ENCODE results near the gene NRL.

NRL gene

GRCh38 chr14:24132976-24133375, 18.2 kb upstream of the NRL start:
- DNase-seq (ENCODE audit: low spot score) = no peak
- no peak overlapping the region for H3K18ac ChIP-seq (ENCODE audit: low read length)
- no peak overlapping the region for H3K4me2 ChIP-seq (ENCODE audit: insufficient read depth, low read length, poor library complexity, severe bottlenecking)
- H2AFZ ChIP-seq (ENCODE audit: low read length) = no peak overlapping the region
- no peak overlapping the region for H2AK5ac ChIP-seq (ENCODE audit: low read depth, low read length)
- no peak overlapping the region for H4K8ac ChIP-seq (ENCODE audit: low read depth, low read length)
- no peaks in the 10 kb centered on the region for H3K27me3 ChIP-seq (ENCODE audit: control insufficient read depth in 3 of 3, insufficient read depth in 3 of 3, low read depth in 1 of 3, low read length in 3 of 3)
- no peak overlapping the region for H3K4ac ChIP-seq (ENCODE audit: low read length)
- H4K91ac ChIP-seq (ENCODE audit: low read depth, low read length, poor library complexity) = no peak overlapping the region
- no peak overlapping the region for H2BK15ac ChIP-seq (ENCODE audit: low read length)
- no peak overlapping the region for H3K4me3 ChIP-seq (ENCODE audit: low read length in 2 of 2)
- no peaks in the 10 kb centered on the region for H3K9me3 ChIP-seq (replicated peaks in 1 of 2; ENCODE audit: control insufficient read depth in 2 of 2, insufficient read depth in 1 of 2, low read depth in 1 of 2, low read length in 2 of 2)
- WGBS, 2 donors (ENCODE audit: extremely low coverage in 2 of 2, insufficient read length in 2 of 2, insufficient replicate concordance in 1 of 2) = no CpG with 5 or more reads among the region's 2 CpGs
- no peak overlapping the region for H2BK120ac ChIP-seq (ENCODE audit: low read depth, low read length)
- H3K27ac ChIP-seq (replicated peaks; ENCODE audit: low read length) = no peak overlapping the region
- H3K9ac ChIP-seq (ENCODE audit: low read depth, low read length, poor library complexity) = no peak overlapping the region
- H2BK5ac ChIP-seq (ENCODE audit: low read length) = no peak overlapping the region
- peaks cover 5 to 10% of the 10 kb centered on the region in 2 donors for H3K36me3 ChIP-seq (replicated peaks in 1 of 2; ENCODE audit: control insufficient read depth in 2 of 2, insufficient read depth in 2 of 2, low read length in 2 of 2)
- H3K23ac ChIP-seq (ENCODE audit: low read depth, low read length, poor library complexity) = no peak overlapping the region
- H3K4me1 ChIP-seq (ENCODE audit: control insufficient read depth in 2 of 2, insufficient read depth in 1 of 2, low read depth in 1 of 2, low read length in 2 of 2) = peaks cover 9 to 10% of the 10 kb centered on the region in 2 donors
- H3K79me1 ChIP-seq (ENCODE audit: low read depth, low read length) = no peaks in the 10 kb centered on the region
- no peak overlapping the region for H3K14ac ChIP-seq (ENCODE audit: low read length)
- H2BK12ac ChIP-seq (ENCODE audit: low read length) = no peak overlapping the region

DNA sequence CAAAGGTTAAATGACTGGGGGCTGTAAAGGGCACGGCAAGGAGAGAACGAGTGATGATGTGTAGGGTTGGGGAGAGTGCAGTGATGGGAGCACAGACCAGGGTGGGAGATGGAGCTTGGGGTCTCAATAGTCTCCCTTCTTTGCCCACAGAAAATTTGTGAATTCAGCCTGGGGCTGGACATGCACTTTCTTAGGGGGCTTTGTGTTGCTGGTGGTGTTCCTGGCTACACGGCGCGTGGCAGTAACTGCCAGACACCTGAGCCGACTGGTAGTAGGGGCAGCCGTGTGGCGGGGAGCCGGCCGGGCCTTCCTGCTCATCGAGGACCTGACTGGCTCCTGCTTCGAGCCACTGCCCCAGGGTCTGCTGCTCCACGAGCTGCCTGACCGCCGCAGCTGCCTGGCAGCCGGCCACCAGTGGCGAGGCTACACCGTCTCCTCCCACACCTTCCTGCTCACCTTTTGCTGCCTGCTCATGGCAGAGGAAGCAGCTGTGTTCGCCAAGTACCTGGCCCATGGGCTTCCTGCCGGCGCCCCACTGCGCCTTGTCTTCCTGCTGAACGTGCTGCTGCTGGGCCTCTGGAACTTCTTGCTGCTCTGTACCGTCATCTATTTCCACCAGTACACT, 17.4 kb upstream of the NRL start:
- H3K27ac ChIP-seq (replicated peaks; ENCODE audit: low read length) = no peak overlapping the region

GRCh38 chr14:24131549-24131966, 16.8 kb upstream of the NRL start:
- Histone ChIP-seq H3K36me3 (replicated peaks in 1 of 2; ENCODE audit: control insufficient read depth in 2 of 2, insufficient read depth in 2 of 2, low read length in 2 of 2) (no peaks in the 10 kb centered on the region), H3K9me3 (replicated peaks in 1 of 2; ENCODE audit: control insufficient read depth in 2 of 2, insufficient read depth in 1 of 2, low read depth in 1 of 2, low read length in 2 of 2) (no peaks in the 10 kb centered on the region), H3K4ac (ENCODE audit: low read length) (no peak overlapping the region), H3K23ac (ENCODE audit: low read depth, low read length, poor library complexity) (no peak overlapping the region), H2BK120ac (ENCODE audit: low read depth, low read length) (no peak overlapping the region), H3K18ac (ENCODE audit: low read length) (no peak overlapping the region), H2BK15ac (ENCODE audit: low read length) (peak overlapping the region; percentile 58), H4K8ac (ENCODE audit: low read depth, low read length) (no peak overlapping the region), H3K27me3 (ENCODE audit: control insufficient read depth in 3 of 3, insufficient read depth in 3 of 3, low read depth in 1 of 3, low read length in 3 of 3) (no peaks in the 10 kb centered on the region), H4K91ac (ENCODE audit: low read depth, low read length, poor library complexity) (no peak overlapping the region), H3K14ac (ENCODE audit: low read length) (no peak overlapping the region), H3K4me1 (ENCODE audit: control insufficient read depth in 2 of 2, insufficient read depth in 1 of 2, low read depth in 1 of 2, low read length in 2 of 2) (peaks cover 6 to 7% of the 10 kb centered on the region in 2 donors), H2AK5ac (ENCODE audit: low read depth, low read length) (no peak overlapping the region), H3K9ac (ENCODE audit: low read depth, low read length, poor library complexity) (no peak overlapping the region), H2BK12ac (ENCODE audit: low read length) (no peak overlapping the region), H2BK5ac (ENCODE audit: low read length) (no peak overlapping the region), H3K4me2 (ENCODE audit: insufficient read depth, low read length, poor library complexity, severe bottlenecking) (no peak overlapping the region), H2AFZ (ENCODE audit: low read length) (no peak overlapping the region), H3K4me3 (ENCODE audit: low read length in 2 of 2) (no peak overlapping the region), H3K79me1 (ENCODE audit: low read depth, low read length) (no peaks in the 10 kb centered on the region), H3K27ac (replicated peaks; ENCODE audit: low read length) (no peak overlapping the region)
- no peak for DNase-seq (ENCODE audit: low spot score)
- WGBS, 2 donors (ENCODE audit: extremely low coverage in 2 of 2, insufficient read length in 2 of 2, insufficient replicate concordance in 1 of 2) = no CpG with 5 or more reads among the region's 15 CpGs

More for the DNA sequence above, 17.4 kb upstream of the NRL start:
- Histone ChIP-seq H3K14ac (ENCODE audit: low read length) (no peak overlapping the region), H4K8ac (ENCODE audit: low read depth, low read length) (peak overlapping the region; percentile 72), H4K91ac (ENCODE audit: low read depth, low read length, poor library complexity) (no peak overlapping the region), H3K79me1 (ENCODE audit: low read depth, low read length) (no peaks in the 10 kb centered on the region), H2AK5ac (ENCODE audit: low read depth, low read length) (peak overlapping the region; percentile 46), H2BK15ac (ENCODE audit: low read length) (peak overlapping the region; percentile 98), H2BK120ac (ENCODE audit: low read depth, low read length) (no peak overlapping the region), H3K4me2 (ENCODE audit: insufficient read depth, low read length, poor library complexity, severe bottlenecking) (no peak overlapping the region), H3K23ac (ENCODE audit: low read depth, low read length, poor library complexity) (peak overlapping the region; percentile 10), H3K9ac (ENCODE audit: low read depth, low read length, poor library complexity) (no peak overlapping the region), H2BK5ac (ENCODE audit: low read length) (no peak overlapping the region), H2BK12ac (ENCODE audit: low read length) (peak overlapping the region; percentile 49), H3K4ac (ENCODE audit: low read length) (no peak overlapping the region), H3K9me3 (replicated peaks in 1 of 2; ENCODE audit: control insufficient read depth in 2 of 2, insufficient read depth in 1 of 2, low read depth in 1 of 2, low read length in 2 of 2) (no peaks in the 10 kb centered on the region), H3K18ac (ENCODE audit: low read length) (no peak overlapping the region), H3K27me3 (ENCODE audit: control insufficient read depth in 3 of 3, insufficient read depth in 3 of 3, low read depth in 1 of 3, low read length in 3 of 3) (no peaks in the 10 kb centered on the region), H3K36me3 (replicated peaks in 1 of 2; ENCODE audit: control insufficient read depth in 2 of 2, insufficient read depth in 2 of 2, low read length in 2 of 2) (peaks cover 0 to 2% of the 10 kb centered on the region in 2 donors), H3K4me1 (ENCODE audit: control insufficient read depth in 2 of 2, insufficient read depth in 1 of 2, low read depth in 1 of 2, low read length in 2 of 2) (peaks cover 9 to 10% of the 10 kb centered on the region in 2 donors), H2AFZ (ENCODE audit: low read length) (no peak overlapping the region), H3K4me3 (ENCODE audit: low read length in 2 of 2) (no peak overlapping the region)
- DNase-seq (ENCODE audit: low spot score) = no peak
- no CpG with 5 or more reads among the region's 24 CpGs for WGBS, 2 donors (ENCODE audit: extremely low coverage in 2 of 2, insufficient read length in 2 of 2, insufficient replicate concordance in 1 of 2)

- Histone ChIP-seq H3K79me1 (ENCODE audit: low read depth, low read length) (no peaks in the 10 kb centered on the region), H4K8ac (ENCODE audit: low read depth, low read length) (no peak overlapping the region), H2BK5ac (ENCODE audit: low read length) (no peak overlapping the region), H3K4me1 (ENCODE audit: control insufficient read depth in 2 of 2, insufficient read depth in 1 of 2, low read depth in 1 of 2, low read length in 2 of 2) (peaks cover 3 to 5% of the 10 kb centered on the region in 2 donors), H2AFZ (ENCODE audit: low read length) (no peak overlapping the region), H2BK12ac (ENCODE audit: low read length) (no peak overlapping the region), H3K27ac (replicated peaks; ENCODE audit: low read length) (no peak overlapping the region), H3K23ac (ENCODE audit: low read depth, low read length, poor library complexity) (no peak overlapping the region), H3K9ac (ENCODE audit: low read depth, low read length, poor library complexity) (no peak overlapping the region), H4K91ac (ENCODE audit: low read depth, low read length, poor library complexity) (no peak overlapping the region), H3K4ac (ENCODE audit: low read length) (no peak overlapping the region), H3K27me3 (ENCODE audit: control insufficient read depth in 3 of 3, insufficient read depth in 3 of 3, low read depth in 1 of 3, low read length in 3 of 3) (no peaks in the 10 kb centered on the region), H3K36me3 (replicated peaks in 1 of 2; ENCODE audit: control insufficient read depth in 2 of 2, insufficient read depth in 2 of 2, low read length in 2 of 2) (no peaks in the 10 kb centered on the region), H3K4me3 (ENCODE audit: low read length in 2 of 2) (no peak overlapping the region), H3K4me2 (ENCODE audit: insufficient read depth, low read length, poor library complexity, severe bottlenecking) (no peak overlapping the region), H3K14ac (ENCODE audit: low read length) (no peak overlapping the region), H3K18ac (ENCODE audit: low read length) (no peak overlapping the region), H2AK5ac (ENCODE audit: low read depth, low read length) (no peak overlapping the region), H2BK120ac (ENCODE audit: low read depth, low read length) (no peak overlapping the region), H3K9me3 (replicated peaks in 1 of 2; ENCODE audit: control insufficient read depth in 2 of 2, insufficient read depth in 1 of 2, low read depth in 1 of 2, low read length in 2 of 2) (no peaks in the 10 kb centered on the region), H2BK15ac (ENCODE audit: low read length) (no peak overlapping the region)
- no CpG with 5 or more reads among the region's 7 CpGs for WGBS, 2 donors (ENCODE audit: extremely low coverage in 2 of 2, insufficient read length in 2 of 2, insufficient replicate concordance in 1 of 2)
- DNase-seq (ENCODE audit: low spot score) = no peak
These were observed 16.2 kb upstream of the NRL start for GRCh38 chr14:24130717-24131548.
